ENCODE measurements around the gene RARRES2.
"Not testable (repeated sequence)": the region's sequence is repeated elsewhere in the genome, so short reads cannot be mapped to it uniquely, and the experiment has no call there.

RARRES2 gene

DNA sequence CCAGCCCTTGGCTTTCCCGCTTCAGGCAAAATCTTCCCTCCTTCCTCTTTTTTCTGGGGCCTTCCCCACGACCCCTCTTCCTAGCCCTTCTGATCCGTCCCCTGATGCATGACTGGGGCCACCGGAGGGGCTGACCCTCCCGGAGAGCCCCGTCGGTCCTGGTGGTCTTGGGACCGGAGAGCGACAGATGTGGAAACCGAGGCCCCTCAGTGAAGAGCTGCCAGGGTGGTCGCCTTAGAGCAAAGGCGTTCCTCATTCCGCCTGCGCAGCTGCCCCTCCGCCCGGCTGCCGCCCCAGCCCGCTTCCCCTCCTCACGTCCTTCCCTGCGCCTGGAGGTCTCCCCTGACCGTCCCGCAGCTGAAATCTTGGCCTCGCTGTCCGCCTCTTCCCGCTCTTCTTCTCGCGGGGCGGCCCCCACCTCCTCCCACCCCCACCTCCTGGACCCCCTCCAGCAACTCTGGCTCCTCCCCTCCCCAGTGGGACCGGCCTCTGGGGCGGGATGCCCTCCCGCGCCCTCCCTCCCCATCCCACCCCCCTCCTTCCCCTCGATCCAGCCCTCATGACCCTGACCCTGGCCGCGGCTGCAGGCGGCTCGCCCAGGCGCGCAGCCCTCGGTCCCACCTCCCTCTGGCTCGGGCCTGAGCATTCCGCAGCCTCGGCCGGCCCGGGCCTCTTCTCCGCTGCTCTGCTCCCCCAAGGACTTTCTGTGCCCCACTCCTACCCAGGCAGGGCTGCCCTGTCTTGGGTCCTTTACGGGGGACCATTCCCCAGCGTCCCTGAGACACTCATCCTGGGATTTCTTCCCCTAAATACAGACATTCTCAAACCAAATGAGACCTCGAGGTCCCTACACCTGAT lies at the start of gene RARRES2:
RARRES2 (minus strand) TSS at position 367 of the 858 bp plus-strand sequence. CDS start 1,020 bp downstream, outside the sequence.
- in situ Hi-C loops (cut with MboI; ENCODE audit: low sequenced_read_pairs) = no loop called here

DNA sequence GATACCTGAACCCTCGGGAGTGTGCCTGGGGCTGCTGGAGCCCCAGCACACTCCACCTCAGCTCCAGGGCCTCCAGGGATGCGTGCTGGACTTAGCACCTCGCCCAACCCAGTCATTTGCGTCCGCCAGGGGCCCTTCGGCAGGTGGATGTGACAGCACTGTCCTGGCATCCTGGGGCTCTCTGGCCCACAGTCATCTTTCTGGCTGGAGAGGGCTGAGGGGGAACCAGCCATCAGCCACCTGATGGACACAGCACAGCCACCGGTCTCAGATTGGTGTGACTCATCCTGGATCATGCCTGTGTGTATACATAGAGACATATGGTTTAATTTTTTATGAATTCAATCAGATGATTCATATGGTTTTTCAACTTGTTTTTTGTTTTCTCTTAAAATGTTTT lies 48.8 kb upstream of the RARRES2 start:
- in situ Hi-C loops (cut with MboI; ENCODE audit: low sequenced_read_pairs) = no loop called here

DNA sequence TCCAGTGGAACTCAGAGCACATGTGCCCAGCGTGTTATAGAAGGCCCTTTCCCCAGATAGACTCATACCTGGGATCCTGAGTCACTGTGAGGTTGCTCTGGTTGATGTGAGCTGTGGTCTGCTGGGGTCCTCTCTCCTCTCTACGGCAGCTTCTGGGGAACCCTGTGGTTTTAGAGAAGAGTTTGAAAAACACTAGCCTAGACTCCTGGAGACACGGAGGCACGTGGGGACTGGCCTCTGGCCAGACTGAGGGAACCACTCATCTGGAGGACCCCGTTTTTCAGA lies 48.0 kb upstream of the RARRES2 start:
- in situ Hi-C loops (cut with MboI; ENCODE audit: low sequenced_read_pairs) = no loop called here

DNA sequence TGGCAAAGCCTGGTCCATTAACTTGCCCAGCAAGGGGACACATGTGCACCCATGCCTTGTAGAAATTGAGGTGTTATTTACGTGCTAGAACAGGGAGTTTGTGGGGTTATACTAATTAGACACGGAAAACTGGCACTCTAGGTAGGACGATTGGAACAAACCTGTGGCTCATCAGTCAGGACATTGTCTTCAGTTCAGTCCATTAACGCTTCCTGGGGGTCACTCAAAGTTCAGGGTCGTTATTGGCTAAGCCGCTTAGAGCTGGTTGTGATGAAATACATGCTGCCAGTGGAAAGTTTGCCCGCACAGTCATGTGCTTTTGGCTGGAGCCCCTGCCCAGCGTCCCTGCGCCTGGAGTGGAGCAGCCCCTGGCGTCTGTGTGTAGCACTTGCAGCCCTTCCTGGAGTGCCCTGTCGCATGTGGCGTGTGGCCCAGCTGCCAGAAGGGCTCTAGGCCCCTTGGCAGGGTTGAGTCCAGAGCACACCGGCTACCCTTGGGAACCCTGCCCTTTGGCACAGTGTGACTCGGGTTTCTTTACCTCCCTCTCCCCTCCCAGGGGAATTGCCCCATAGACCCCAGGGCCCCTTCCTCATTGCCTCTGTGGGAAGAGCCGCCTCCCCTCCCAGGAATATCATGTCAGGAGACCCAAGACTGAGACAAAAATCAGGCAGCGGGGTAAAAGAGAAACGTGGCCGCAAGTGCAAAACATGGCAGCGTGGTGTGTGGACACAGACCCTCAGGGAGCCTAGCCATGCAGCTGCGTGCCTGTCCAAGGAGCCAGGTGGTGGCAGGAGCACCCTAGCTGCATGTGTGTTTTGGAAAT lies 47.5 kb upstream of the RARRES2 start:
- in situ Hi-C loops (cut with MboI; ENCODE audit: low sequenced_read_pairs) = no loop called here

DNA sequence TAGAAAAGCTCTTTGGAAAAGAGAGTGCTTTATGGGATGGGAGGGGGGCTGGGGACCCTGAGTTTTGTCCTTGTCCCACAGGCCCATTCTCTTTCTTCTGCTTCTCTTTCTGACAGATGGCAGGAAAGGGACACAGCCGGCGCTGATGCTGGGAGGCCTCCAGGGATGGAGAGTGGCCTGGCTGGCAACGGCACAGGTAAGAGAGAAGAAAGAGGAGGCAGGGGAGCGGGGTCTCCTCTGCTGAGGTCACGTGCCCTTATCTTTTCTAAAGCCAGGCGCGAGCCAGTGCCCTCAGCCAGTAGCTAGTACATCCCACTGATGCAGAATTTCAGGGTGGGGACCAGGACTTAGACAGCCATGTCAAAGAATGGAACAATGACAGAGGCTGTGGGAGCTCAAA lies 46.9 kb upstream of the RARRES2 start:
- in situ Hi-C loops (cut with MboI; ENCODE audit: low sequenced_read_pairs) = no loop called here

DNA sequence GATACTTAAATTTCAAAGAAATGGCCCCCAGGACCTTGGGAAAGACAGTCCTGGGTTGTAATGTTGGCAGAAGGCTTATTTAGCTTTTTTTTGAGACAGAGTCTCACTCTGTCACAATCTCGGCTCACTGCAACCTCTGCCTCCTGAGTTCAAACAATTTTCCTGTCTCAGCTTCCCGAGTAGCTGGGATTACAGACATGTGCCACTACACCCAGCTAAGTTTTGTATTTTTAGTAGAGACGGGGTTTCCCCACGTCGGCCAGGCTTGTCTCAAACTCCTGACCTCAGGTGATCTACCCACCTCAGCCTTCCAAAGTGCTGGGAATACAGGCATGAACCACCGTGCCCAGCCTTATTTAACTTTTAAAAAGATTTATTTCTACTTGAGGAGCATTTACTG lies 44.5 kb upstream of the RARRES2 start:
- in situ Hi-C loops (cut with MboI; ENCODE audit: low sequenced_read_pairs) = not testable (repeated sequence)

DNA sequence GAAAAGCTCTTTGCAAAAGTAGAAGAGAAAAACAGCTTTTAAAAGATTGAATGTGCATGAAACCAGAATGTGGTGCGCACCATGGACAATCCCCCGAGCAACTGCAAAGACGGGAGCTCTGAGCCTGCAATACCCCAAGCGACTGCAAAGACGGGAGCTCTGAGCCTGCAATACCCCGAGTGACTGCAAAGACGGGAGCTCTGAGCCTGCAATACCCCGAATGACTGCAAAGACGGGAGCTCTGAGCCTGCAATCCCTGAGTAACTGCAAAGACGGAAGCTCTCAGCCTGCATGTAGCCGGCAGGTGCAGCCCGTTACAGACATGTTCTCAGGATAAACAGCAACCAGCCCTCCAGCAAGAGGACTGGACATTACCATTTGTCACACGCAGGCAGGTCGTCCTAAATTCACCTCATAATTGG lies 43.9 kb upstream of the RARRES2 start:
- in situ Hi-C loops (cut with MboI; ENCODE audit: low sequenced_read_pairs) = no loop called here

DNA sequence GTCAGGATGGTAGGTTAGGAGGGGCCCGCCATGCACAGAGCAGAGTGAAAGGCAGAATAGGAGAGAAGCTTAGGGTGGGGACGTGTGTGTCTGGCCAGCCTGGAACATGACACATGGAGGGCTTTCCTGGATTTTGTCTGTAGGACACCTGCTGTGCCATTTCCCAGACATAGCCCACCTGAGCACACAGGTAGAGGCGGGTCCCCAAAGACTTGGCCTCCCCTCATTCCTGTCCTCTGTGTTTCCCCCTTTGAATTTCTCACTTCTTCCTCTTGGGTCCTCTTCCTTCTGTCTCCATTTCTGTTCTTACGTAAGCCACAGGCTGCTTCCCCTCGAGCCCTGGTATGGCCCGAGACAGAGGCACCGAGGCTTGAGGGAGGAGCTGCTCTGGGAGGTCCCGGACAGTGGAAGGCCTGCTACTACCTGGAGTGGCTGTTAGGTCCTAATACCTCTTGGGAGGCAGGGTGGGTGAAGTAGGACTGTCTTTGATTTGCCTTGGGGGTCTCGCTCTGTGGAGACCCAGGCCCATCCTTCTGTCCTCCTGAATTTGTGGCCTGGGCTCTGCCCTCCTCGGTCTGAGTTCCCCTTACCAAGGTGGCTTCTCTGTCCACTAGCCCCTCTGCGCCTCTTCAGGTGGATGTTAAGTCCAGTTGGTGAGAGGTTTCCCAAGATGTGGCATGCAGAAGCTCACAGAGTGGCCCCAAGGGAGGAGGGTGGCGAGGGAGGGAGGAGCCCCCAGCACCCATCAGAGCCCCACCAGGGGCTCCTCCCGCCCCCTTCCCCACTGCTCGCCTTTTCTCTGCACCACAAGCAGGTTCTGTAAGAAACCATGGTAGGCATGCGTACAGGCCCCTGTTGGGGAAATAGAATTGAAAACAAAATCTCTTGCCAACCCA lies 43.2 kb upstream of the RARRES2 start:
- in situ Hi-C loops (cut with MboI; ENCODE audit: low sequenced_read_pairs) = no loop called here

DNA sequence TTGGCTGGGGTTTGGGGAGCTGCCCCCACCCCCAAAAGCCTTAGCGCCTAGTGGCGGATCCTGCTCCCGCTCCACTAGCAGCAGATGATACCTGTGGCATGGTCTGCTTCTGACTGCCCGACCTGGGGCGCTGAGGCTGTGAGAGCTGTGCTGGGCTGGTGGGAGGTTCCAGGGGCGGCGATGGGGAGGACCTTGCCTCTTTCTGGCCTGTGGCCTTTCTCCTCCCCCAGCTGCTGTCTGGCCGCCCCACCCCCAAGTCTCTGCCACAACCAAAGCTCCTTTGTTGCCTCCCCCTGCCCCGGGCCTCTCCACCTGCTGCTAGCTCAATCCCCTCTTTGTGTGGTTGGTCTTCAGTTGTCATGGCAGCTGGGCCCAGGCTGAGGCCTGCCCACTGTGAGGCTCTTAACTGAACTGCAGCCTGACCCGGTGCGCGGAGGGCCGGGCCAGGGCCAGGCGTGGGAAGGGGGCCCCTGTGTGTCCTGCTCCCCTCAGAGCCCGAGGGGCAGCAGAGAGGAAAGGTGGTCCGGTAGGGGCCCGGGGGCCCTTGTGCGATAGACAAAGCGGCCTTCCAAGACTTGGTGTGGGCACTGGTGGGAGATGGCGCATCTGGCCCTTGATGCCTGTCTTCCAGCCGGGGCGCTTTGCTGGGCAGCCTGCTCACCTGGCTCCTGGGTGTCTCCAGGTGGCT lies 42.4 kb upstream of the RARRES2 start:
- in situ Hi-C loops (cut with MboI; ENCODE audit: low sequenced_read_pairs) = no loop called here

DNA sequence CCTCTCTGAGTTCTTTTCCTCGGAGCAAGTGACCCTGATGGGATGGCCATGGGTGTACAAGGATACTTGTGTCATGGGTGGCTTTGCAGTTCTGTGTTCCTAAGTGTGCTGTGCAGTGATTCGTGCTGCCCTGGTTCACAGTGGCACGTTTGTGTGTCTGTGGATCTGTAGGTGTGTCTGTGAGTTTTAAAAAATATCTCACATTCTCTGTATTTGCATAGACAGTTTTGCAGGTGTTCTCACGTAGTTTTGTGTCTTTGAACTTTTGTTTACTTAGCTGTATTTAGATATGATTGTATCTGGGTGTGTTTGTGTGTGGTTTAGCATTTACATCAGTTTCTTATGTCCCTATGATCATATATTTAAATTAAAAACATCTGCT lies 41.4 kb upstream of the RARRES2 start:
- in situ Hi-C loops (cut with MboI; ENCODE audit: low sequenced_read_pairs) = no loop called here

DNA sequence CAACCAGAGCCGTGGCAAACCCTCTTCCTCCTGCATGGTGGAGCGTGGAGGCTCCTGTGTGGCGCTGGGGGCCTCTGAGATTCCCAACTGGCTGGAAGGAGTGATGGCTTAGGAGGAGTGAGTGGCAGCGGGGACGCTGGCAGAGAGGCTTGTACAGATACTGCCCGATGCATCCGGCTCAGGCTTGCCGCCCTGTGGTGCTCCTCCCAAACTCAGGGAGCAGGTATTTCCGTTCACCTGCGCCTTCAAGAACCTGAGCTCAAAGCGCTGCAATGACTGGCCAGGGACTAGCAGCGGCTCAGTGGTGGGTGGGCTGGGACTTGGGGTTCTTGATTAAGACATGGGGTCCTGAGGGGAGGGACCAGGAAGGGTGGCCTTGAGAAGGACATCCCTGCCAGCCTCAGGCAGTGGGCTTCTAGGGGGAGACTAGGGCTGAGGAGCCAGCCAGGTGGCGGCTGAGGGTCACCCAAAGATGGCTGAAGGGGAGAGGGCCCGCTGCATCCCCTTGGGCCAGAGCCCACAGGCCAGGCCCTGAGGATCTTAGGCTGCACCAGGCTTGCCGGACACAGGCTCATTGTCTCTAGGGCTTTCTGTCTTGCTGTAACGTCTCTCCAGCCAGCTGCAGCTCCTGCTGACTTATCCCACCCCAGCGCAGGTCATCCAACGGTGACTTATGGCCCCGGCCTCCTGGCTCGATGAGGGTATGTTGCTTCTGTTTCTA lies 40.9 kb upstream of the RARRES2 start:
- in situ Hi-C loops (cut with MboI; ENCODE audit: low sequenced_read_pairs) = no loop called here

DNA sequence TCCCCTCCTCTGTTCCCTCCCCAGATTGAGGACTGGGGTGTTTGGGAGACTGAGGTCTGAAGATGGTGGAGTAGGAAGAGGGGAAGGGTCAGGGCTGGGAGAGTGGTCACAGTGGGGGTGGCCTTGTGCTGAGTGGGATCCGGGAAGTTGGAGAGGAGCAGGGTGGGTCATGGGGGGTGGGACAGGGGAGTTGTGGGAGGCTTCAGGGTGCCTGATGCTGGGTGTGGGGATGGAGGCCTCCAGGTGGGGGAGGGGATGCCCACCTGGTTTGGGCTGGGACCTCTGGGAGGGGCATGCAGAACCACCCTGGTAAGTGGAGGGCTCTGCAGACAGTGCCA lies 40.3 kb upstream of the RARRES2 start:
- in situ Hi-C loops (cut with MboI; ENCODE audit: low sequenced_read_pairs) = no loop called here

DNA sequence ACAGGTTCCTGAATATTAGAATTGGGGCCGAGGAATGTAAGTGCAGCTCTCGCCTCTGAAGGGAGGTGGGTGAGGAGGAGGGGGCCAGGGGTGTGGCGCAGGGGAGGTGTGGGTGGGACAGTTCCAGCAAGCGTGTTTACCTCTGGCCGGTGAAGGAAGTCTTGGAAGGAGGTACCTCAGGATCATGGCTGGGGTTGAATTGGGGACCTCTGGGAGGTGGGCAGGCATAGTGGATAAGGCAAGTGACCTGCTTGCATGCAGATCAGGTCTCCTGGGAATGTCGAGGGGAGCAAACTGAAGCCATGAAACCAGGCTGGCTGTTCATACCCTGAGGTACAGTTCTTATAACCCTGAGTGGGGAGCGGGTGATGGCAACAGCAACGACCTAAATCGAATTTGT lies 39.7 kb upstream of the RARRES2 start:
- in situ Hi-C loops (cut with MboI; ENCODE audit: low sequenced_read_pairs) = no loop called here

DNA sequence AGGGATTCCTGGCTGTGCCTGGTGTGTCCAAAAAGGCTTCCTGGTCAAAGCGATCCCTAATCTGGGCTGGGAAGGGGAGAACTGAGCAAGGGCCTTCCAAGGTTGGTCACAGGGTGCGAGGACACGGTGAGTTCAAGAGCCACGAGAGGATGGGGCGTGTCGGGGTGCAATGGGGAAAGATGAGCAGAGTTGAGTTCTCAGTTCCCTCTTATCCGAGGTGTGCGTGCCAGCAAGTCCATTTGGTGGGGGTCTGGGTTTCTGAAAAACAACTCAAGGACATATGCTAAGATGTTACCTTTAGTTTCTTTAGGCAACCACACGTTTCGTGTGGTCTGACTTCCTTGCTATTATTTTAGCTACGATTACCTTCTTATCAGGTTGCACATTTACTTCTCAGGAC lies 39.0 kb upstream of the RARRES2 start:
- in situ Hi-C loops (cut with MboI; ENCODE audit: low sequenced_read_pairs) = no loop called here

DNA sequence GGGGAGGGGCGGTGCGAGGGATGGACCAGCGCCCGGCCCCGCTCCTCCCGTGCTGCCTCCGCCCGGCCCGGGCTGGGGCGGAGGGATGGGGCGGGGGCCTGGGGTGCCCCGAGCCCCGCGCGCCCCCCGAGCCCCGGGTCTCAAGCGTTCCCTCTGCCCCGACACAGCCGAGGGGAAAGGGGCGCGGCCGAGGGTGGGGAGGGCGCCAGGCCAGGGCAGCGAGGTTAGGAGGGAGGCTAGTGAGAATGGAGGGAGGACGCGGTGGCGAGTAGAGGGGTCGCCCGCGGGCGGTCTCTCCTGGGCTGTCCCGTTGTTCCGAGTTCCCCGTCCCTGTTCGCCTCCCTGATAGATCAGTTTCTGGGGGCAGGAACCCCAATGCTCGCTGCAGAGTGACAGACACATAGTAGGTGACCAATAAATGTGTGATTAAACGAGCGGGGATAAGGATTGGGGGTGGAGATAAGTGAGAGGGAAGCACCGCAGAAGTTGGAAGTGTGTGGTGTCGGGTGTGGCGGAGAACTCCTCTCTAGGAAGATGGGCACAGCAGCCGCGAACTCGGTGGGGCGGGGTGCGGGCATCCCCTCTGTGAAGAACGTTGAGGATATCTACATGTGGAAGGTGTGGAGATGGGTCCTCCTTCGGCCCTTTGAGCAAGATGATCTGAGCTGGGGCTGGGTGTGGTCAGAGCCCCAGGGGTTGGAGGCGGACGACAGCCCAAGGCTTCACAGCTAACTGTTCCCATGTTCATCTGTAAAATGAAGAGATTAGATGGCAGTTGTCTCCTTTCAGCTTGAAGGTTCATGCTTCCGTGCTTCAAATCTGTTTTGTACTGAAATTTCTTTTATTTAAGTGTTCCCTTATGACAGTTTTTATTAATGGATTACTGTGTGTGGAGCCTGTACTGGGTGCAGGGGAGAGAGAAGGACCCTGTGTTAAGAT lies 38.3 kb upstream of the RARRES2 start:
- in situ Hi-C loops (cut with MboI; ENCODE audit: low sequenced_read_pairs) = no loop called here

DNA sequence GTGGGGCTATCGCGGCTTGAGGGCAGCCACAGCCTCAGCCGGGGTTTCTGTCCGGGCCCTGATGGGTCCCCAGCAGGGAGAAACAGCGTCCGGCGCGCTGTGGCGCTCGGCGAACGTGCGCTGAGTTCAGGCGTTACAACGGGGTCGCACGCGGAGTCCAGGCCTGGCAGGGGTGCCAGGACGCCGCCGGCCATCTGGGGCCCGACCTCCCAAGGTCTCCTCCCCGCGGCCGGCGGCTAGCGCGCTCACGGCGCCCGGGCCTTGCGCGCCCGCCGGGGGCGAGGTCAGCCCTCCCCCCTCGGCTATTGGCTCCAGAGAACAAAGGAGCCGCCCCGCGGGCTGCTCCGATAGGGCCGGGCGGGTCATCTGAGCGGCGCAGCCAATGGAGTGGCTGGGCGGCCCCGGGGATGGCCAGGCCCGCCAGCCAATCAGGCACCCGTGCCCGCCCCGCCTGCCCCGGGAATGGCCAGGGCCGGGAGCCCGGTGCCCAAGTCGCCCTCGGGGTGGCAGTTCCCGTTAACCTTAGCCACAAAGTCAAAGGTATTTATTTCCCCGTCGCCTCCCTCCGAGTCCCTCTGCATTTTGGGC lies 37.5 kb upstream of the RARRES2 start, which contains the start of gene ZNF775:
ZNF775 (plus strand) TSS at position 478 of the 588 bp plus-strand sequence. CDS start 9,141 bp downstream, outside the sequence.
- in situ Hi-C loops (cut with MboI; ENCODE audit: low sequenced_read_pairs) = no loop called here

DNA sequence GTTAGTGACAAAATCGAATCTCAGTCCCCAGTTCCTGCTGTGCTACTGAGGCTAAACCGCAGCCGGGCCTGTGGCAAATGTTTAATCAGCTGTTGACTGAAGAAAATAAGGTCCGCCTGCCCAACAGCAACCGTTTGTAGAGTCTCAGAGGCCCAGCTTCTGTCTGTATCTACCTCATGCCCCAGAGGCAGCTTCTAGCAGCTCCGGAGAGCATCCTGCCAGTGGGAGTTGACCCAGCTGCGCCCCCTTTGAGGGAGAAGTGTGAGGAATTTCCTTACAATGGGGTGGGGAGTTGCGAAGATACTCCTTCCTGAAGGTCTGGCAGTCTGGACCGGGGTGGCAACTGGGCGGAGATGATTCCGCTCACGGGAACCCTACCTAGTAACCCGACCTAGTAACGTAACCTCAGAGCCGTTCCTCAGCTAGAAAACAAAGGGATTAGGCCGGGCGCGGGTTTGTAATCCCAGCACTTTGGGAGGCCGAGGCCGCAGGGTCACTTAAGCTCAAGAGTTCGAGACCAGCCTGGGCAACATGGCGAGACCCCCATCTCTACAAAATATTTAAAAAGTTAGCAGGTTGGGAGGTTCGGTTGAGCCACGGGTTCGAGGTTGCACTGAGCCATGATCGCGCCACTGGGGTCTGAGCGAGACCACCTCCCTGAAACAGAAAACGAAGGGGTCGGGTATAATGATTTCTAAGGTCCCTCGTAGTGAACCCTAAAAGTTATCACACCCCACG lies 36.9 kb upstream of the RARRES2 start:
- in situ Hi-C loops (cut with MboI; ENCODE audit: low sequenced_read_pairs) = no loop called here

DNA sequence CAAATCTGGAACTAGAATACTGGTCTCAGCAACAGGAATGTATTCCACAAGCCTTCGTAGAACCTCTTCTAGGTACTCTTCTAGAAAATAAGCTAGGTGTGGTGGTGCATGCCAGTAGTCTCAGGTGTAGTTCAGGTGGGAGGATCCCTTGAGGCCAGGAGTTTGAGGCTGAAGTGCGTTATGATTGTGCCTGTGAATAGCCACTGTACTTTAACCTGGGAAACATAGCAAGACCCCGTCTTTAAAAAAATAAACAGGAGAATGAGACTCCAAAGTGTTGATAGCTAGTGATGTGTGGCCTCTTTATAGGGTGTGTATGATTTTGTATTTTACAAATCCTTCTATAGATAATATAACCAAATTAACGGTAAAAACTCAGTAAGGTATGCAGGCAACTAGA lies 36.2 kb upstream of the RARRES2 start:
- in situ Hi-C loops (cut with MboI; ENCODE audit: low sequenced_read_pairs) = no loop called here

Data from HL-60/S4 treated with retinoic acid at 250 ng/mL for 4 days and 3 days (cell line).